Mucosa of stomach (tissue), 1 donor: ENCODE data around the gene SYT13.

ENCODE experiments used
- H3K27me3 ChIP-seq: one replicate; pipeline ENCODE4 v1.7.0; 2013; ENCODE audit warnings: mild to moderate bottlenecking, low read length; ENCODE audit not compliant: control insufficient read depth, insufficient read depth
- H3K36me3 ChIP-seq: one replicate; pipeline ENCODE4 v1.7.0; 2013; ENCODE audit warnings: low read length; ENCODE audit not compliant: control insufficient read depth, insufficient read depth
- H3K4me1 ChIP-seq: one replicate; pipeline ENCODE4 v1.7.0; 2013; ENCODE audit warnings: mild to moderate bottlenecking, low read length; ENCODE audit not compliant: control insufficient read depth, insufficient read depth
- H3K4me3 ChIP-seq: one replicate; pipeline ENCODE4 v1.7.0; 2013; ENCODE audit warnings: low read length
- H3K9ac ChIP-seq: one replicate; pipeline ENCODE4 v1.7.0; 2013; ENCODE audit warnings: mild to moderate bottlenecking, low read length, moderate library complexity
- H3K9me3 ChIP-seq: one replicate; pipeline ENCODE4 v1.7.0; 2013; ENCODE audit warnings: mild to moderate bottlenecking, low read length, moderate library complexity; ENCODE audit not compliant: control insufficient read depth
- donor health status: Pancreatic carcinoma.

The SYT13 gene

DNA sequence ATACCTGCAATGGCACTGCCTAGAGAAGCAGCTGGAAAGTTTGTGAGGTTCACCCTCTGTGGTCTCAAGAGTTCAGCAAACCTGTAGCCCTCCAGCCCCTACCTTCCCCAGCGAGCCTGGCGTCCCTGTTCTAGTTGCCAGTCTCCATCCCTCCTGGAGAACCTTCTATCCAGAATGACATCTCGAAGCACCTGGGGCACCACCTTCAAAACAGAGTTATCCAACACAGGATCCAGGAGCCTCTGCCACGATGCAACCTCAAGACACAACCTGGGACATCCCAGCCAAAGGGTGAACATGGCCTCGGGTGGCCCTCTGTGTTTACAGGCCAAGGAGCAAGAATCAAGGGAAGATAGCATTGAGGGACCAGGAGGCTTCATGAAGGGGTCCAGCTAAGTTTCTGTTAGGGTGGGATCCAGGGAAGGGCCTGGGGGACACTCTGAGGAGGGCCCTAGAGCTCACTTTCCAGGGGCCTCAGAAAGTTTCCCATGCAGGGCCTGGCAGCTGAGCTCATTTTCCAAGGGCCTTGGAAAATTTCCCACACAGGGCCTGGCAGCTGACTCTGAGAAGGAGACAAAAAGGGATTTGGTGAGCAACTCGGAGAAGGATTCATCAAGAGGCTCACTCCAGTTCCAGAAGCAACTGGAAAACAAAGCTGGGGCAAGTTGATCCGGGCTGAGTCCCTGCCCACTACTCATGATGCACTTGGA lies 36.9 kb upstream of the SYT13 start:
- Histone ChIP-seq H3K4me3 (no peak overlapping the region), H3K4me1 (no peaks in the 10 kb centered on the region), H3K9ac (no peak overlapping the region), H3K9me3 (no peaks in the 10 kb centered on the region), H3K36me3 (no peaks in the 10 kb centered on the region), H3K27me3 (peaks cover 6% of the 10 kb centered on the region)

DNA sequence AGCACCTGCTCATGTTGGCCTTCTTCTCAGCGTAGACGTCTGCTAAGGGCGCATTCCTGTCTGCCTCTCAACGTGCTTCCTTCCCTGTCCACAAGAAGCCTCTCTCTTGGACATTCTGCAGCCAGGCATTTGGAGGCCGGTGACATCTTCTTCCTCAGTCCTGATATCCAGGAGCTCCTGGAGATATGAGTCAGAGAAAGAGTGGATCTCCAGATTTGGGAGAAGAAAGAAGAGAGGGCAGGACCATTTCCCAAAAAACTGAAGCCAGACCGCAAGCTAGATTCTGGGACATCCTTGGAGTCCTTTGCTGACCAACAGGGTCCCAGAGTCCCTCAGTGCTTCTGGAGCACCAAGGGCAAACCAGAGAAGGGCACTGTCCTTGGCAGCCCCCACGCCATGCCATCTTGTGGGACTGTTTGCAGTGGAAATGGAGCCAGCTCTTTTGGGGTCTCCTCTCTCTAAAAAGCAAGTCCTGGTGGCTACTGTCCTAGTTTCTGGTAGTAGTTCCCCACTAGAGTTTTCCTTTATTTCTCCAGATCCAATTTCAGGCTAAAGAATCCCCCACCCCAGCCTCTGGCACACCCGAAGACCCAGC lies 36.1 kb upstream of the SYT13 start:
- Histone ChIP-seq H3K9me3 (no peaks in the 10 kb centered on the region), H3K36me3 (no peaks in the 10 kb centered on the region), H3K9ac (no peak overlapping the region), H3K27me3 (peaks cover 6% of the 10 kb centered on the region), H3K4me3 (no peak overlapping the region), H3K4me1 (no peaks in the 10 kb centered on the region)

DNA sequence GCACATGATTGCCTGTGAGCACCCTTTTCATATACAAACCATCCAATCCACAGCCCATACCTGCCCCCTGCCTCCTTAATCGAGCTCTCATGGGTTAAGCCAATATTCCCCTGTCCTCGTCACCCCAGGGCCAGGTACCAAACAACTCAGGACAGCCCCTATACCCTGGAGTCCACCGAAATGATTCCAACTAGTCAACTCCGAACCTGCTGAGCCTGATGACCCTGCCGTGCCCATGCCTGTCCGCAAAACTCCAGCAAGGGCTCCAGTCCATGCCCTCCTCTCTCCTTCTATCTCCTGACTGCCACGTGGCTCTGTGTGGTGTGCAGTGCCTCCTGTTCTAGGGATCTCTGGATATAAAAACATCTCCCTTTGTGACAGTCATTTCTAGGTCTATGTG lies 35.5 kb upstream of the SYT13 start:
- Histone ChIP-seq H3K27me3 (peaks cover 6% of the 10 kb centered on the region), H3K4me3 (no peak overlapping the region), H3K9ac (no peak overlapping the region), H3K36me3 (no peaks in the 10 kb centered on the region), H3K4me1 (no peaks in the 10 kb centered on the region), H3K9me3 (no peaks in the 10 kb centered on the region)

DNA sequence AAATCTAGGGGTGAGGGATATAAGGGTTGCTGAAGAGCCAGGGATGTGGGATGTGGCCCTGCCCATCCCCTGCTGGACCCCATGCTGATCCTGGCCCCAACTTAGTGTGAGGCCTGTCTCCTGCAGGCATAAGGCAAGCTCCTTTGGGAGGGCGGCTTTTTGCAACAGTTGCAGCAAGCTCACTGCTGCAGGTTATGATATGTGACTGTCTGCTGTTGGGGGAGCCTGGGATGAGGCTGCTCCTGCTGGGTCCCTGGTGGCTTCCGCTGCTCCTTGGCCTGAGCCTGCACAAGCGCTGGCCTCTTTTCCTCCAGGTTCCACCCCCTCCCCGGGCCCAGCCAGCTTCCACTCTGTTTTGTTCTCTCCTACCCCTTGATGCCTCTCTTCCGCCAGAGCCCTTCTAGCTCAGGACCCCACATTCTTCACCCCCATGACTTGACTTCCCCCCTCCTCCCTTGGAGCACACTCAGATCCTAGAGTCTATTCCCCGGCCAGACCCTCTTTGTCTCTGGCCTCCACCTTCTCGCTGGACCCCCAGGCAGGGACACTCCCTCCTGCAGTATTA lies 35.0 kb upstream of the SYT13 start:
- Histone ChIP-seq H3K4me3 (no peak overlapping the region), H3K4me1 (no peaks in the 10 kb centered on the region), H3K36me3 (no peaks in the 10 kb centered on the region), H3K9ac (no peak overlapping the region), H3K27me3 (peaks cover 6% of the 10 kb centered on the region), H3K9me3 (no peaks in the 10 kb centered on the region)

DNA sequence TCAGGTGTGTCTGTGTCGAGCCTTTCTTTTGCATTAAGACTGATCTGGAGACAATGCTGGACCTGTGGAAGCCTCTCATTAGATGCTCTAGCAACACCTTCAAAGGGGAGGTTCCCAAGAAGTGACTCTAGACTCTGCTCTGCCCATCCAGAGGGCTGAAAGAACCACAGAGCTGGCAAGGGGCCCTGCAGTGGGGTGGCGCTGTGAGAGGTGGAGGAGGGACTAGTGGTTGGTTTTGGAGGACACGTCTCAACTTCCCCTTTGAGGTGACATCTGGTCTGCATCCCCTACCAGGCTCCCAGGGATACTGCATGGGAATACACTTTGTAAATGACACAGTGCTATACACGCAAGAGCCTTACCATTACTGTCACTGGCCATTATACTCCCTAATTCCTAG lies 34.2 kb upstream of the SYT13 start:
- H3K9me3 ChIP-seq = no peaks in the 10 kb centered on the region
- H3K36me3 ChIP-seq = no peaks in the 10 kb centered on the region
- no peaks in the 10 kb centered on the region for H3K4me1 ChIP-seq
- H3K9ac ChIP-seq = no peak overlapping the region
- peaks cover 6% of the 10 kb centered on the region for H3K27me3 ChIP-seq
- H3K4me3 ChIP-seq = no peak overlapping the region

- no peak overlapping the region for H3K4me3 ChIP-seq
- H3K9me3 ChIP-seq = no peaks in the 10 kb centered on the region
- peaks cover 6% of the 10 kb centered on the region for H3K27me3 ChIP-seq
- H3K36me3 ChIP-seq = no peaks in the 10 kb centered on the region
- no peaks in the 10 kb centered on the region for H3K4me1 ChIP-seq
- no peak overlapping the region for H3K9ac ChIP-seq
Observed at GRCh38 chr11:45319077-45319476, 32.9 kb upstream of the SYT13 start.

DNA sequence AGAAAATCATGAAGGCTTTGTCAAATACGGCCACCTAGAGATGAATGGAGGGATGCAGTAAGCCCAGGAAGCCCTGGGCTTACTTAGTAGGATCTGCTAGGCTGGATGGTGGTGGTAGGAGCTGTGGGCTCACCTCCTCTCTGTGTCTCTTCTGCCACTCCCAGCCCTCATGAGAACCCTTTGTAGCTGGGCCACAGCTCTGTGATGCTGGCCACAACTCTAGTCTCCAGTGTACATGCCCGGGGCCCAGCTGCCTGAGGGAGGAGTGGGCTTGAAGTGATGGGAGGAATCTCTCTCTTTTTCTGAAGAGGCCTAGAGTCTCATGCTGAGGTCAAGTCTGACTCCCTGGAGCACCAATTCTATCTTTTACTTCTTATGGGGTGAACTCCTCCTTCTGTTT lies 32.4 kb upstream of the SYT13 start:
- H3K27me3 ChIP-seq = peaks cover 11% of the 10 kb centered on the region
- H3K36me3 ChIP-seq = no peaks in the 10 kb centered on the region
- H3K4me1 ChIP-seq = no peaks in the 10 kb centered on the region
- no peak overlapping the region for H3K9ac ChIP-seq
- H3K9me3 ChIP-seq = no peaks in the 10 kb centered on the region
- H3K4me3 ChIP-seq = no peak overlapping the region

DNA sequence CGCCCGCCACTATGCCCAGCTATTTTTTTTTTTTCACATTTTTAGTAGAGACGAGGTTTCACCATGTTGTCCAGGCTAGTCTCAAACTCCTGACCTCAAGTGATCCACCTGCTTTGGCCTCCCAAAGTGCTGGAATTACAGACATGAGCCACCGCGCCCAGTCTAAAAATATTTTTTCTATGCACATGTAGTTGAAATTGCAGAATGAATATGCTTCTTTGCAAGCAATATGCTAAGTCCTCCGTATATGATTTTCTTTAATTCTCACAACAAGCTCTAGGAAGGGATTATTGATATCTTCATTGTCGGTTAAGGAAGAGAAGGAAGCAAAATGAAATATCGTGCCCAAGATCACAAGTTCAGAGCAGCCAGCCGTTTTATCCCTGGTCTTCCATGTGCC lies 30.1 kb upstream of the SYT13 start:
- no peaks in the 10 kb centered on the region for H3K4me1 ChIP-seq
- H3K36me3 ChIP-seq = no peaks in the 10 kb centered on the region
- H3K9ac ChIP-seq = no peak overlapping the region
- no peak overlapping the region for H3K4me3 ChIP-seq
- H3K9me3 ChIP-seq = no peaks in the 10 kb centered on the region
- H3K27me3 ChIP-seq = peaks cover 5% of the 10 kb centered on the region

- Histone ChIP-seq H3K4me3 (no peak overlapping the region), H3K4me1 (no peaks in the 10 kb centered on the region), H3K27me3 (peaks cover 5% of the 10 kb centered on the region), H3K9ac (no peak overlapping the region), H3K9me3 (no peaks in the 10 kb centered on the region), H3K36me3 (no peaks in the 10 kb centered on the region)
Observed at GRCh38 chr11:45314900-45315299, 28.8 kb upstream of the SYT13 start.

DNA sequence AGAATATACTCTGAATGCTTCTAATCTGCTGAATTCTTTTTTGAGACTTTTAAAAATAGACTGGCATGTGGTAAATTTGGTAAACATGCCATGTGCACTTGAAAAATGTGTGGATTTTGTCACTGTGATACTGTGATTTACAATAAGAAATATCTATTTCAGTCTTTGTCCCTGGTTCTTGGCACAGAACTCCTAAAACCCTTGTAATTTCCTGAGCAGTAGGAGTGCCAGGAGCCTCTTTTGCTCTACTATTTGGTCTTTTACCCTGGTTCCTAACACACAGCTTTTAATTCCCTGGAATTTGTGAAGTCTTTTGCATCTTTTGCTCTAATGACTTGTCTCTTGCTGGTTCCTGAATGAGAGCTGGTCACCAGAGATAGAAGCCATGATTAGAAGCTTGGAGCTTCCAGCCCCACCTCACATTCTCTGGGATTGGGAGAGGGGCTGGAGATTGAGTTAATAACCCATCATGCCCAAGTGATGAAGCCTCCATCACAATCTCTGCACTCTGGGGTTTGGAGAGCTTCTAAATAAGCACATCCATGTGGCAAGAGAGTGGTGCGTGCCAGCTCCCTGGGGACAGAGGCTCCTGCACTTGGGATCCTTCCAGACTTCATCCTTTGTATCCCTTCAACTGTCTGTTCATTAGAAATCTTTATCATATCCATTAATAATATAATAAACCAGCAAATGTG lies 27.2 kb upstream of the SYT13 start:
- Histone ChIP-seq H3K9me3 (no peaks in the 10 kb centered on the region), H3K27me3 (peaks cover 5% of the 10 kb centered on the region), H3K36me3 (no peaks in the 10 kb centered on the region), H3K4me3 (no peak overlapping the region), H3K4me1 (no peaks in the 10 kb centered on the region), H3K9ac (no peak overlapping the region)

DNA sequence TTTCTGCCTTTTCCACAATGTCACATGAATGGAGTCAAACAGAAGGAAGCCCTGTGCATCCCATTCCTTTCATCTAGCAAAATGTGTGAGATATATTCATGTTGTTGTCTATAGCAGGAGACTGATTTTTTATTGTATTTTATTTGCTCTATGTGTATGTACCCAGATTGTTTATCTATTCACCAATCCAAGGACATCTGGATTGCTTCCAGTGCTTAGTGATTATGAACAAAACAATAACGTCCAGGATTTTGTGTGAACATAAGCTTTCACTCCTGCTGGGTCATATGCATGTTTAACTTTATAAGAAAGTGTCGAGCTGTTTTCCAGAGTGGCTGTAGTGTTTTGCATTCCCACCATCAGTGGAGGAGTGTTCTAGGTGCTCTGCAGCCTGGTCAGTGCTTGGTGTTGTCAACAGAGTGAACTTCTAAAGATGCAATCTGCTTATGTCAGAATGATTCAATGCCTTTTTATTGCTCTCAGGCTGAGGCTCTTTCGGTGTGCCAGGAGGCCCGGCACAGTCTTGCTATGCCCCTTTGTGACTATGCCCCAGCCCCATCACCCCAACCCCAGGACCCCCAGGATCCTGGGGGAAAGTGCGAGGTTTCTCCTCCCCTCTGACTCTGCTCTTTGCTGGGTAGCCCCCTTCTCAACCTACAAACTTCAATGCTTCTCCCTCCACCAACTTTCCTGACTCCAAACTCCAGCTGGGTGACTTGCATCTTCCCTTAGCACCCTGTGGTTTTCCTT lies 19.9 kb upstream of the SYT13 start:
- Histone ChIP-seq H3K4me1 (no peaks in the 10 kb centered on the region), H3K9me3 (no peaks in the 10 kb centered on the region), H3K4me3 (no peak overlapping the region), H3K27me3 (peaks cover 7% of the 10 kb centered on the region), H3K36me3 (no peaks in the 10 kb centered on the region), H3K9ac (no peak overlapping the region)

DNA sequence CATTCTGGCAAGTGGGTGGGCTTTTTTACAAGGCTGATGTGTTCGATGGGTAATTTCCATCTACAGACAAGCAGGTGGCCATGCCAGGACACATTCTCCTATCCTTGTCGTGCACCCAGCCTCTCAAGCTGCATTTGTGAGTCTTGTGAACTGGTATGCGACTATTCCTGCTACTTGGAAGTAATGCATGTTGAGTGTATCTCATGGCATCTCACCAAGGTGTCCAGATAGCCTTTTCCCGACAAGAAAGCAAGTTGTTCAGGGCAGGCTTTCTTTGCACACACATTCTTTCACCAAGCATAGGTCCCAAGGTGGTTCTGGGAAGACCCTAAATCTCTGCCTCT lies 18.8 kb upstream of the SYT13 start:
- Histone ChIP-seq H3K27me3 (peaks cover 7% of the 10 kb centered on the region), H3K9ac (no peak overlapping the region)

More for the DNA sequence above, 18.8 kb upstream of the SYT13 start:
- Histone ChIP-seq H3K36me3 (no peaks in the 10 kb centered on the region), H3K9me3 (no peaks in the 10 kb centered on the region), H3K4me3 (no peak overlapping the region), H3K4me1 (no peaks in the 10 kb centered on the region)
